ENCODE results near the gene FANCC.
"Not testable (repeated sequence)": the region's sequence is repeated elsewhere in the genome, so short reads cannot be mapped to it uniquely, and the experiment has no call there.

The FANCC gene

GRCh38 chr9:95280745-95281144 is 36.8 kb downstream of the FANCC start:
- no peak for DNase-seq (ENCODE audit: low spot score)

- DNase-seq (ENCODE audit: low spot score), result no peak
Measured at GRCh38 chr9:95277509-95277908, 40.0 kb downstream of the FANCC start.

GRCh38 chr9:95276395-95276954 is 41.0 kb downstream of the FANCC start:
- no peak for DNase-seq (ENCODE audit: low spot score)

- DNase-seq (ENCODE audit: low spot score), result not testable (repeated sequence)
Measured at GRCh38 chr9:95274160-95274559, 43.3 kb downstream of the FANCC start.

GRCh38 chr9:95273369-95274022 is 44.0 kb downstream of the FANCC start:
- no peak for DNase-seq (ENCODE audit: low spot score)

GRCh38 chr9:95272830-95273229 is 44.7 kb downstream of the FANCC start:
- no peak for DNase-seq (ENCODE audit: low spot score)

- DNase-seq (ENCODE audit: low spot score), result no peak
Measured at GRCh38 chr9:95270790-95271189, 46.7 kb downstream of the FANCC start.

GRCh38 chr9:95269803-95270773 is 47.4 kb downstream of the FANCC start:
- DNase-seq (ENCODE audit: low spot score), result not testable (repeated sequence)

GRCh38 chr9:95268681-95269080 is 48.8 kb downstream of the FANCC start:
- no peak for DNase-seq (ENCODE audit: low spot score)

- no peak for DNase-seq (ENCODE audit: low spot score)
Measured at GRCh38 chr9:95266649-95267048, 50.9 kb downstream of the FANCC start.

- DNase-seq (ENCODE audit: low spot score), result no peak
Measured at GRCh38 chr9:95265960-95266359, 51.5 kb downstream of the FANCC start.

GRCh38 chr9:95264954-95265615 is 52.4 kb downstream of the FANCC start:
- no peak for DNase-seq (ENCODE audit: low spot score)

- no peak for DNase-seq (ENCODE audit: low spot score)
Measured at GRCh38 chr9:95261890-95262289, 55.6 kb downstream of the FANCC start.

- DNase-seq (ENCODE audit: low spot score), result no peak
Measured at GRCh38 chr9:95250462-95251221, 66.9 kb downstream of the FANCC start.

GRCh38 chr9:95249986-95250385 is 67.5 kb downstream of the FANCC start:
- DNase-seq (ENCODE audit: low spot score), result no peak

GRCh38 chr9:95246547-95246946 is 71.0 kb downstream of the FANCC start:
- no peak for DNase-seq (ENCODE audit: low spot score)

GRCh38 chr9:95242613-95243012 is 74.9 kb downstream of the FANCC start:
- DNase-seq (ENCODE audit: low spot score), result no peak

- no peak for DNase-seq (ENCODE audit: low spot score)
Measured at GRCh38 chr9:95239071-95239470, 78.4 kb downstream of the FANCC start.

- no peak for DNase-seq (ENCODE audit: low spot score)
Measured at GRCh38 chr9:95237336-95237735, 80.2 kb downstream of the FANCC start.

- no peak for DNase-seq (ENCODE audit: low spot score)
Measured at GRCh38 chr9:95230046-95230445, 87.5 kb downstream of the FANCC start.

- no peak for DNase-seq (ENCODE audit: low spot score)
Measured at GRCh38 chr9:95229230-95229915, 88.1 kb downstream of the FANCC start.

Data from hematopoietic multipotent progenitor cell treated with erythropoietin and hydrocortisone succinate and interleukin-3 and kit ligand, for 15 days (in vitro differentiated cells).